B cell (primary cell): ENCODE data around the gene TMEM150A. TPM values are rescaled to one million over a fixed set of nuclear protein-coding genes. Genes with fewer than 3 reads are reported as not detected.

ENCODE experiments used
- ATAC-seq: fragments of 200-7000 bp; cut with Tn5 transposase; one replicate; pipeline ENCODE4 v1.10.0; 2021; ENCODE audit warnings: low read depth, mild to moderate bottlenecking, moderate number of reproducible peaks, moderate library complexity
- CTCF ChIA-PET: fragments of 350-600 bp; sonication (Branson Sonifier 250); formaldehyde crosslinking; loops from one replicate; lab custom pipeline; 2021; ENCODE audit warnings: antibody characterized with exemption, inconsistent platforms; lab: Charles Lee
- POLR2A ChIA-PET: fragments of 350-600 bp; sonication (Branson Sonifier 250); formaldehyde crosslinking; loops from one replicate; lab custom pipeline; 2021; ENCODE audit warnings: antibody characterized with exemption; lab: Charles Lee
- DNase-seq: peaks from one replicate; pipeline ENCODE4 v3.0.0; 2013
- H2AFZ ChIP-seq: 2 replicates; pipeline ENCODE4 v1.6.1; 2012; ENCODE audit warnings: mild to moderate bottlenecking, low read depth, low read length; ENCODE audit not compliant: insufficient read depth, poor library complexity, severe bottlenecking
- H3K27ac ChIP-seq, 2 donors: 1 replicate in 1 of 2; 2 replicates in 1 of 2; pipeline ENCODE4 v1.5.1; 2012 to 2013; ENCODE audit warnings: low read length in 2 of 2, mild to moderate bottlenecking in 2 of 2, moderate library complexity in 1 of 2
- H3K27me3 ChIP-seq, 4 experiments: fragments of 200-600 bp in 1 of 4; sonication (generic) in 1 of 4; replicated peaks in 1 of 4; 1 replicate in 2 of 4; 2 replicates in 2 of 4; pipeline versions ENCODE4 v1.6.1 to v1.7.0; 2013 to 2016; ENCODE audit warnings: low read length in 3 of 4, mild to moderate bottlenecking in 2 of 4, mixed read lengths in 1 of 4, moderate library complexity in 1 of 4; ENCODE audit not compliant: insufficient read depth in 4 of 4, control insufficient read depth in 3 of 4; ENCODE audit errors: control extremely low read depth in 1 of 4
- H3K36me3 ChIP-seq, 2 experiments: replicated peaks in 1 of 2; 1 replicate in 1 of 2; 2 replicates in 1 of 2; pipeline versions ENCODE4 v1.6.1 to v1.7.1; 2013; ENCODE audit warnings: low read length in 1 of 2; ENCODE audit not compliant: insufficient read depth in 2 of 2, control insufficient read depth in 1 of 2; ENCODE audit errors: control extremely low read depth in 1 of 2, extremely low read depth in 1 of 2
- H3K4me1 ChIP-seq, 2 donors: fragments of 200-600 bp in 1 of 2; sonication (generic) in 1 of 2; 1 replicate in 1 of 2; 2 replicates in 1 of 2; pipeline versions ENCODE4 v1.5.1 to v1.6.1; 2013 to 2017; ENCODE audit warnings: low read length in 2 of 2; ENCODE audit not compliant: control insufficient read depth in 2 of 2, insufficient read depth in 2 of 2
- H3K4me2 ChIP-seq: replicated peaks from 2 replicates; pipeline ENCODE3; 2012; ENCODE audit warnings: mild to moderate bottlenecking, low read depth, low read length; ENCODE audit not compliant: poor library complexity, severe bottlenecking
- H3K4me3 ChIP-seq, 5 experiments: fragments of 200-600 bp in 1 of 5; sonication (generic) in 1 of 5; 1 replicate in 3 of 5; 2 replicates in 2 of 5; pipeline versions ENCODE4 v1.5.1 to v1.7.0; 2011 to 2016; ENCODE audit warnings: low read length in 4 of 5, mild to moderate bottlenecking in 4 of 5, low read depth in 2 of 5, control low read depth in 1 of 5, moderate library complexity in 1 of 5; ENCODE audit not compliant: insufficient read depth in 1 of 5; ENCODE audit errors: control extremely low read depth in 1 of 5, extremely low read depth in 1 of 5
- H3K79me2 ChIP-seq: fragments of 200-600 bp; sonication (generic); one replicate; pipeline ENCODE4 v1.6.0; 2016; ENCODE audit warnings: low read length; ENCODE audit not compliant: control insufficient read depth, insufficient read depth
- H3K9ac ChIP-seq: fragments of 200-600 bp; sonication (generic); 2 replicates; pipeline ENCODE4 v1.6.1; 2017; ENCODE audit warnings: mild to moderate bottlenecking, low read length, moderate library complexity
- H3K9me3 ChIP-seq, 3 donors: one replicate each; pipeline versions ENCODE4 v1.6.1 to v1.7.1; 2013; ENCODE audit warnings: low read length in 2 of 3; ENCODE audit not compliant: control insufficient read depth in 2 of 3, insufficient read depth in 1 of 3; ENCODE audit errors: control extremely low read depth in 1 of 3
- H4K20me1 ChIP-seq: 2 replicates; pipeline ENCODE4 v1.6.0; 2012; ENCODE audit warnings: mild to moderate bottlenecking, low read length; ENCODE audit not compliant: insufficient read depth, control insufficient read depth, poor library complexity, severe bottlenecking
- H3K27ac Mint-ChIP-seq: one replicate; pipeline ENCODE4 v1.8.0; 2021; ENCODE audit warnings: mixed read lengths
- H3K27me3 Mint-ChIP-seq: one replicate; pipeline ENCODE4 v1.8.0; 2021; ENCODE audit warnings: mixed read lengths
- H3K4me1 Mint-ChIP-seq: one replicate; pipeline ENCODE4 v1.8.0; 2021; ENCODE audit warnings: mixed read lengths
- H3K4me3 Mint-ChIP-seq: one replicate; pipeline ENCODE4 v1.8.0; 2021; ENCODE audit warnings: mixed read lengths
- H3K9me3 Mint-ChIP-seq: one replicate; pipeline ENCODE4 v1.8.0; 2022; ENCODE audit warnings: mixed read lengths; ENCODE audit not compliant: insufficient read depth
- EZH2 ChIP-seq: IDR thresholded peaks from 2 replicates; pipeline ENCODE4 v1.6.1; 2012; ENCODE audit warnings: borderline replicate concordance, low read depth, mild to moderate bottlenecking, moderate library complexity, low read length; ENCODE audit not compliant: insufficient read depth, poor library complexity, severe bottlenecking
- WGBS: methylation state at CpG from one replicate; pipeline ENCODE4 v1.1.5; 2013; ENCODE audit warnings: missing lambda C conversion rate; ENCODE audit not compliant: insufficient coverage; 5-methylcytosine and 5-hydroxymethylcytosine counted together
- intact Hi-C: fragments of 100-400 bp; cut with micrococcal nuclease; formaldehyde crosslinking; loops from one replicate; pipeline ENCODE4 v1.10.0; 2022
- polyA plus RNA-seq: library from polyadenylated mRNA; depleted of rRNA; stranded (reverse); fragments of >200 nt; gene quantifications from 2 replicates; pipeline ENCODE4 v1.2.3, GENCODE V29; 2012
- total RNA-seq, 2 donors: library from RNA; stranded (reverse); fragments of 120-200 nt in 1 of 2; gene quantifications; 1 replicate in 1 of 2; 2 replicates in 1 of 2; pipeline versions ENCODE4 v1.2.3 to v1.2.4, GENCODE V29; 2013 to 2022
- TF ChIP-seq, protein P1 (sequence below): fragments of 200-600 bp; IDR thresholded peaks from one replicate; pipeline ENCODE4 v1.8.0; 2022; ENCODE audit warnings: antibody characterized with exemption, mild to moderate bottlenecking

The TMEM150A gene
- total and polyA plus RNA-seq, 2 donors (not counting 1 experiment from before 2014, with no cell fraction given): 23.0 to 26.4 TPM

DNA sequence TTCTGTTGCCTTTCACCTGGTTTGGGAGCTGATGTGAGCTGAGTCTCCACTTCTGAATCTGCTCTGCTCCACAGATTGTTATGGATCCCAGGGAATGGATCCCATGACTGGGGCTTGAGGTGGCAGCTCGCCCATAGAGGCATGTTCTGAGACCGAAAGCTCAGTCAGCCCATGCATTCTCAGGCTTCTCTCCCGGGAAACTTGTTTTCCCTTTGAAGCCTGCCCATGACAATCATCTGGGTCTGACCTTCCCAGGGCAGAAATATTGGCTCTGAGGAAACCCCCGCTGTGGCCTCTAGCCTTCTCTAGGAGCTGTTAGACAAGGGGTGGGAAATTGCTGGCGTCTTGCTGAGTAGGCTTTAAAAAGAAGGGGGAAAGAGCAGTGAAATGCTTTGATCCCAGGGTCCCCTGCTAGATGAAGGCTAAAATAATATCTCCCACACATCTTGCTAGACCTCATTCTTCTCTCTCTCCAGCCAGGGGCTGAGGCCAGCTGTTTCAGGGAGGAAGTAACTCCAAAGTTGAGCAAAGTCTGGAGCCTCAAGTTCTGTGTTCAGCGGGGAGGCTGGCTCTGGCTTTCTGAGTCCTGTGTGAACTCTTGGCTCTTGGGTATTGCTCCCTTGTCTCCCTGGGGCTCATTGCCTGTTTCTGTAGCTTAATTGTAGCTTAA lies 23.1 kb downstream of the TMEM150A start:
- peaks cover 23 to 44% of the 10 kb centered on the region in 2 donors for H3K4me1 ChIP-seq
- Mint-ChIP-seq H3K27ac (peak overlapping the region; percentile 96), H3K4me1 (peaks cover 45% of the 10 kb centered on the region), H3K9me3 (no peaks in the 10 kb centered on the region), H3K4me3 (peak overlapping the region; percentile 93), H3K27me3 (no peaks in the 10 kb centered on the region)
- peak overlapping the region in 4 of 5 experiments; percentile 50 to 97 (median 70) for H3K4me3 ChIP-seq
- no peaks in the 10 kb centered on the region for H3K27me3 ChIP-seq
- peak overlapping the region in 1 of 2 donors; percentile 87 for H3K27ac ChIP-seq
- peak overlapping the region; percentile 96 for H3K4me2 ChIP-seq
- ATAC-seq (no peak), DNase-seq (no peak)
- WGBS: 58% methylated on average over 5 of the region's 6 CpGs
- CTCF ChIA-PET: interaction anchor here (1.4 to 1.5 kb wide), 2 partner anchors 8 to 58 kb away, joined by 3 to 5 read pairs; no protein-coding TSS in a partner anchor
- peaks cover 0 to 23% of the 10 kb centered on the region in 2 experiments for H3K36me3 ChIP-seq
- peak overlapping the region; percentile 91 for H3K9ac ChIP-seq
- H3K79me2 ChIP-seq: peaks cover 37% of the 10 kb centered on the region
- H2AFZ ChIP-seq: no peak overlapping the region
- TF ChIP-seq, protein P1, sequence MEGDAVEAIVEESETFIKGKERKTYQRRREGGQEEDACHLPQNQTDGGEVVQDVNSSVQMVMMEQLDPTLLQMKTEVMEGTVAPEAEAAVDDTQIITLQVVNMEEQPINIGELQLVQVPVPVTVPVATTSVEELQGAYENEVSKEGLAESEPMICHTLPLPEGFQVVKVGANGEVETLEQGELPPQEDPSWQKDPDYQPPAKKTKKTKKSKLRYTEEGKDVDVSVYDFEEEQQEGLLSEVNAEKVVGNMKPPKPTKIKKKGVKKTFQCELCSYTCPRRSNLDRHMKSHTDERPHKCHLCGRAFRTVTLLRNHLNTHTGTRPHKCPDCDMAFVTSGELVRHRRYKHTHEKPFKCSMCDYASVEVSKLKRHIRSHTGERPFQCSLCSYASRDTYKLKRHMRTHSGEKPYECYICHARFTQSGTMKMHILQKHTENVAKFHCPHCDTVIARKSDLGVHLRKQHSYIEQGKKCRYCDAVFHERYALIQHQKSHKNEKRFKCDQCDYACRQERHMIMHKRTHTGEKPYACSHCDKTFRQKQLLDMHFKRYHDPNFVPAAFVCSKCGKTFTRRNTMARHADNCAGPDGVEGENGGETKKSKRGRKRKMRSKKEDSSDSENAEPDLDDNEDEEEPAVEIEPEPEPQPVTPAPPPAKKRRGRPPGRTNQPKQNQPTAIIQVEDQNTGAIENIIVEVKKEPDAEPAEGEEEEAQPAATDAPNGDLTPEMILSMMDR: no peak
- no peak for TF ChIP-seq EZH2
- POLR2A ChIA-PET: interaction anchor here (0.7 to 1.2 kb wide), 3 partner anchors 16 to 434 kb away, joined by 4 to 5 read pairs (median 4); partner anchors contain the start of genes MAT2A and RNF181
- intact Hi-C loops: no loop called here
- H3K9me3 ChIP-seq: no peaks in the 10 kb centered on the region
- peaks cover 7% of the 10 kb centered on the region for H4K20me1 ChIP-seq
